Ovary (tissue), 9 donors: ENCODE data around the gene POLR1G. TPM values are rescaled to one million over a fixed set of nuclear protein-coding genes. Genes with fewer than 3 reads are reported as not detected.
A peak's percentile ranks its signal among the peaks of the same experiment; 100 is the strongest.
"Not testable (repeated sequence)": the region's sequence is repeated elsewhere in the genome, so short reads cannot be mapped to it uniquely, and the experiment has no call there.

Source experiments
- DNase-seq, 5 donors: peaks; one replicate each; pipeline ENCODE4 v3.0.0-alpha.2; 2019 to 2020
- H3K27ac ChIP-seq, 2 donors: fragments of 200-600 bp; one replicate each; pipeline versions ENCODE4 v1.5.1 to v1.8.0; 2019 to 2022
- H3K27me3 ChIP-seq: fragments of 200-600 bp; one replicate; pipeline ENCODE4 v1.8.0; 2022
- H3K36me3 ChIP-seq: fragments of 200-600 bp; sonication (generic); one replicate; pipeline ENCODE4 v1.5.1; 2019
- H3K4me1 ChIP-seq: one replicate; pipeline ENCODE4 v1.8.1; 2013; ENCODE audit warnings: mild to moderate bottlenecking, moderate library complexity; ENCODE audit not compliant: insufficient read depth
- H3K4me3 ChIP-seq: fragments of 200-600 bp; sonication (generic); one replicate; pipeline ENCODE4 v1.5.1; 2017
- H3K9me3 ChIP-seq, 2 donors: fragments of 200-600 bp in 1 of 2; sonication (generic) in 1 of 2; one replicate each; pipeline versions ENCODE4 v1.5.1 to v1.8.1; 2013 to 2019; ENCODE audit warnings: mild to moderate bottlenecking in 1 of 2, moderate library complexity in 1 of 2
- EP300 ChIP-seq: sonication (generic); formaldehyde crosslinking; IDR thresholded peaks from one replicate; pipeline ENCODE4 v1.6.1; 2017; ENCODE audit warnings: antibody characterized with exemption
- POLR2A ChIP-seq: fragments of 450-650 bp; IDR thresholded peaks from one replicate; pipeline ENCODE4 v1.6.1; 2017; ENCODE audit warnings: antibody characterized with exemption, mild to moderate bottlenecking, moderate library complexity
- WGBS, 3 donors: extraction: QIAGEN DNeasy Blood & Tissue Kit in 1 of 3; methylation state at CpG; one replicate each; pipeline versions ENCODE4 v1.1.5 to v1.1.7; 2013 to 2017; 5-methylcytosine and 5-hydroxymethylcytosine counted together
- intact Hi-C, 4 donors: fragments of 100-400 bp; cut with DNase I; formaldehyde crosslinking; loops; one replicate each; pipeline versions ENCODE4 v1.11.0 to v1.15.1; 2022 to 2023
- polyA plus RNA-seq, 2 donors: library from polyadenylated mRNA; stranded (reverse); fragments of 200-250 nt in 1 of 2; fragments of 350-450 nt in 1 of 2; fragmentation: Illumina TruSeq in 1 of 2; extraction: RNeasy Lipid Tissue Mini Kit (QIAGEN cat#74804) in 1 of 2; gene quantifications; one replicate each; pipeline ENCODE4 v1.2.3, GENCODE V29; 2013 to 2014
- total RNA-seq, 7 donors: library from RNA; depleted of rRNA in 2 of 7; stranded (reverse); fragments of >200 nt in 2 of 7; fragmentation: NEBNext Ultra II Directional in 3 of 7; extraction: Animal tissue kit (Norgen Biotek cat#: 25700) in 3 of 7; gene quantifications; one replicate each; pipeline versions ENCODE4 v1.1.0 to v1.2.4, GENCODE V29; 2016 to 2023
- TF ChIP-seq, protein P1 (sequence below), 3 donors: fragments of 450-650 bp in 2 of 3; fragments of 200-600 bp in 1 of 3; IDR thresholded peaks; one replicate each; pipeline versions ENCODE4 v1.5.1 to v1.8.0; 2016 to 2022; ENCODE audit warnings: antibody characterized with exemption in 3 of 3, mild to moderate bottlenecking in 1 of 3
- donor health status: DM: no; HTN: no; CAD: no; lungs with moderate emphysema.
- donor health status: DM: no; HTN: no; CAD: no.
- donor health status: Bipolar disorder and iron deficiency.
- donor health status: DM: yes; HTN: yes; CAD: no.
- donor health status: DM: no; HTN: no; CAD: no.
- donor health status: DM: yes; HTN: yes; CAD: no.

The POLR1G gene
- total and polyA plus RNA-seq, 9 donors = 1.5 to 8.5 (median 5.4) TPM

DNA sequence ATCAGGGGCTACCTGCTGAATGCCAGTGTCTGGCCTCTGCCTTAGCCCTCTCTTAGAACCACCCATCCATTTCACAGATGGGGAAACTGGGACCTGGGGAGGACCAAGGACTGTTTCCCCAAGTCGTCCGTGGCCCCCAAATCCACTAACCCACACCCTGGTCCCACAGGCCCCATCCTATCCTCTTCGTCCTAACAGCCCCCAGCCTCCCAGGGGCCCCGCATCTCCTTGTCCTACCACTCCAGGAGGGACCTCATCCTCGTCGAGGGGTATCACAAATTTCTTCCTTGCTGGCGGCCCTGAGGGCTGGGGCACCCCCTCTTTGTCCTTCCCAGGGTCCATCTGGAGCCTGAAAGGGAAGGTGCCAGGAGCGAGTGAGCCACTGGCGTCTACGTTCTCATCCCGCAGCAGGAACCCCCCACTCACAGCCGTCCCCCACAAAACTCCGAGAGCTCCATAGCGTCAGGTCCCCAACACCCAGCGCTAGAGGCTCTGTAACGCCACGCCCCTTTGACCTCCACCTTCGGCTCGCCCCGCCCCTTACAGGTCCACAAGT is 16.7 kb downstream of the POLR1G start:
- intact Hi-C loops = loop anchor here in 2 of 4 donors (2.0 to 10.0 kb wide), 2 partner anchors 18 to 262 kb away; no protein-coding TSS in a partner anchor
- H3K27ac ChIP-seq = peak overlapping the region; percentile 42 to 87
- 9 to 13% (median 11%) methylated on average over 20 of the region's 20 CpGs for whole genome bisulfite sequencing, 3 donors
- peak overlapping the region; percentile 63 for H3K4me3 ChIP-seq
- DNase-seq = peak in 1 of 5 donors; percentile 98
- H3K9me3 ChIP-seq = no peaks in the 10 kb centered on the region
- no peaks in the 10 kb centered on the region for H3K27me3 ChIP-seq
- H3K36me3 ChIP-seq = no peaks in the 10 kb centered on the region
- TF ChIP-seq, protein P1, sequence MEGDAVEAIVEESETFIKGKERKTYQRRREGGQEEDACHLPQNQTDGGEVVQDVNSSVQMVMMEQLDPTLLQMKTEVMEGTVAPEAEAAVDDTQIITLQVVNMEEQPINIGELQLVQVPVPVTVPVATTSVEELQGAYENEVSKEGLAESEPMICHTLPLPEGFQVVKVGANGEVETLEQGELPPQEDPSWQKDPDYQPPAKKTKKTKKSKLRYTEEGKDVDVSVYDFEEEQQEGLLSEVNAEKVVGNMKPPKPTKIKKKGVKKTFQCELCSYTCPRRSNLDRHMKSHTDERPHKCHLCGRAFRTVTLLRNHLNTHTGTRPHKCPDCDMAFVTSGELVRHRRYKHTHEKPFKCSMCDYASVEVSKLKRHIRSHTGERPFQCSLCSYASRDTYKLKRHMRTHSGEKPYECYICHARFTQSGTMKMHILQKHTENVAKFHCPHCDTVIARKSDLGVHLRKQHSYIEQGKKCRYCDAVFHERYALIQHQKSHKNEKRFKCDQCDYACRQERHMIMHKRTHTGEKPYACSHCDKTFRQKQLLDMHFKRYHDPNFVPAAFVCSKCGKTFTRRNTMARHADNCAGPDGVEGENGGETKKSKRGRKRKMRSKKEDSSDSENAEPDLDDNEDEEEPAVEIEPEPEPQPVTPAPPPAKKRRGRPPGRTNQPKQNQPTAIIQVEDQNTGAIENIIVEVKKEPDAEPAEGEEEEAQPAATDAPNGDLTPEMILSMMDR (IDR thresholded peaks at IDR 0.05) = no peak
- H3K4me1 ChIP-seq = peaks cover 8% of the 10 kb centered on the region

DNA sequence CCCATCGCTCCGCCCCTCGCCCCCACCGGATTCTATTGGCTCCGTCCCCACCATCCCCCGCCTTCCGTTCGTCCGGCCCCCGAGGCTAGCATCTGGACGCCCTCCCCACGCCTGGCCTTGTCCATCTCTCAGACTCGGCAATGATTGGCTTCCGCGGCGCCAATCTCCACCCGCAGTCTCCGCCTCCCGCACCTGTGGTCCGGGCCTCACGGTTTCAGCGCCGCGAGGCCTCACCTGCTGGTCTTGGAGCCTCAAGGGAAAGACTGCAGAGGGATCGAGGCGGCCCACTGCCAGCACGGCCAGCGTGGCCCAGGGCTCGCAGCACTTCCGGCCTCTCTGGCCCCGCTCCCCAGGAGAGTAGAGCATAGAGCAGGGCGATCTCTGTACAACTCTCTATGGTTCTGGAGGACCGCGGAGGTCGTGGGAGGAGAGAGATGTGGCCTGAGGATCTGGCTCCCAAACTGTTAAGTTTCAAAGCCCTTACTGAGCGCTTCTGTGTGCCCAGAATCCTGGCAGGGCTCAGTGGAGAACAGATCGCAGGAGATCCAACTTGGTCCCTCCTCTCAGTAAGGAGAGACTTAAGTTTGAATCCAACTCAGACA is 17.2 kb downstream of the POLR1G start, which contains the start of gene ERCC1:
ERCC1 (minus strand) TSS at position 329 of the 602 bp plus-strand sequence. CDS start 543 bp downstream, outside the sequence.
- peak; percentile 69 for TF ChIP-seq POLR2A
- TF ChIP-seq, protein P1 (IDR thresholded peaks at IDR 0.05) = no peak
- Histone ChIP-seq H3K27ac (peak within 1 kb of the TSS; percentile 42 to 87), H3K36me3 (no peaks in the 10 kb centered on the region), H3K4me3 (peak within 1 kb of the TSS; percentile 63), H3K27me3 (no peaks in the 10 kb centered on the region), H3K4me1 (peaks cover 10% of the 10 kb centered on the region), H3K9me3 (no peaks in the 10 kb centered on the region)
- intact Hi-C loops = loop anchor here in 2 of 4 donors (2.0 to 10.0 kb wide), 2 partner anchors 17 to 261 kb away; no protein-coding TSS in a partner anchor
- WGBS, 3 donors = 0 to 2% (median 1%) methylated on average over 37 of the region's 37 CpGs
- DNase-seq = peak in 4 of 5 donors; percentile 96 to 98 (median 96)

DNA sequence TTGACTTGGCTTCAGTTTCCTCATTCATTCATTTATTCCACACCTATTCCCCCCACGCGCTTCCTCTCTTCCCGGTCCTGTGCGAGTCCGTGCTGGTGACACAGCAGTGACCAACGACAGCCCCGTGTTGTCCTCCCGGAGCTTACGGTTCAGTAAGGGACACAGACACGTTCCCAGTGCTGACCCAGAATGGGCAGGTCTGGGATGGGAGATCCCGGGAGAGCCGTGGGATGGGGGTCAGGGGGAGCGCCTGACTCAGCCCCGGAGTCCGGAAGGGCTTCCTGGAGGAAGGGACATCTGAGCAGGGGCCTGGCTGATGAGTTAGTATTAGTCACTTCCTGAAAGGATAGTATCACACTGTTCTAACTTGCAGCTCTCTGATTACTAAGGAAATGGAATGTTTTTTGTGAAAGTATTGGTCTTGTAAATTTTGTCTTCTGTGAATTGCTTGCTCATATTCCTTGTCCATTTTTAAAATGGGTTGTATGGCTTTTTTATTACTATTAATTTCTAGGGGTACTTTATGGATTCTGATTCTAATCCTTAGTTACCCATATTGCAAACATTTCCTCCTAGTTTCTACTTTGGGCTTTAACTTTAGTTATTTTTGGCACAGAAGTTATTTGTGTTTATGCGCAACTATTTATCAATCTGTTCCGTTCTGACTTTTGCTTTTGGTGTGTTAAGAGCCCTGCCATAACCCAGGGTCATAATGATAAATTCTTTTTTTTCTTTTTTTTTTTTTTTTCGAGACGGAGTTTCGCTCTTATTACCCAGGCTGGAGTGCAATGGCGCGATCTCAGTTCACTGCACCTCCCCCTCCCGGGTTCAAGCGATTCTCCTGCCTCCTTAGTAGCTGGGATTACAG is 18.0 kb downstream of the POLR1G start:
- Histone ChIP-seq H3K4me3 (peak overlapping the region; percentile 63), H3K36me3 (no peaks in the 10 kb centered on the region), H3K9me3 (no peaks in the 10 kb centered on the region), H3K27me3 (no peaks in the 10 kb centered on the region), H3K4me1 (peaks cover 10% of the 10 kb centered on the region), H3K27ac (peak overlapping the region; percentile 42 to 87)
- DNase-seq = peak in 4 of 5 donors; percentile 36 to 70 (median 64)
- intact Hi-C loops = loop anchor here in 2 of 4 donors (5.0 to 10.0 kb wide), 2 partner anchors 63 to 260 kb away; no protein-coding TSS in a partner anchor
- TF ChIP-seq EP300 (peak; percentile 11), POLR2A (no peak)
- WGBS, 3 donors = 4 to 10% (median 8%) methylated on average over 24 of the region's 24 CpGs

DNA sequence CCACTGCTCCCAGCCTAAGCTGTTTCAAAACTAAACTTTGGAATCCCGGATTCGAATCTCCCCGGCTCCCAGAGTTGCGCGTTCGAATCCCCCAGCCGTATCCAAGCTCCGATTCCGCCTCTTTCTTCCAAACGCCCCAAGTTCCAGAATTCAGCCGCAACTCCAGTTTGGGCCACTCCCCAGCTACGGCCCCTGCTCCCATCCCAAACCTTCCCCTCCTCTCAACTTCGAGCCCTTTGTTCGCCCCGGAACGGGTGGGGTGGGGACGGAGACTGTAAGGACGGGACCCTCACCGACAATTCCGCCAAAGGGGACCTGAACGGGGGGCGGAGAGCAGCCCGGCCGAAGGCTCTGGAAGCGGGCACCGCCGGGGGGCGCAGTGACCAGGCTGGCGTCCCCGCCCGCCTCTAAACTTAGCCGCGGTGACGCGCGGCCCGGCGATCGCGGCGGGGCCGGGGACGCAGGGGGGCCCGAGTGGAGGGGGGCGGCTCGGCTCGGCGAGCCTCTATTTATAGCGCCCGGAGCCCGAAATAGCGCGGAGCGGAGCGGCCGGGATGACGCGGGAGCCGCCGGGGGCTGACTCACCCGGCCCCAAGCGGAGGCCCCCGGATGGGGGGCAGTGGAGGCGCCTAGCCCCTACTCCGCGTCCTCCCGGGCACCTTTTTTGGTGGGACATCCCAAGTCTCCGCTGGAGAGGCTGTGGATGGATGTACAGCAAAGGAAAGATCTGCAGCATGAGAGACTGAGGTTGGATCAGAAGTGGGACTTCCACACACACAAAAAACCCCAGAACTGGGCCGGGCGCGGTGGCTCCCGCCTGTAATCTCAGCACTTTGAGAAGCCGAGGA is 22.2 kb downstream of the POLR1G start:
- no peaks in the 10 kb centered on the region for H3K27me3 ChIP-seq
- H3K27ac ChIP-seq = peak overlapping the region; percentile 19 to 77
- H3K4me1 ChIP-seq = peaks cover 8% of the 10 kb centered on the region
- no peaks in the 10 kb centered on the region for H3K36me3 ChIP-seq
- H3K9me3 ChIP-seq = no peaks in the 10 kb centered on the region
- DNase-seq = peak in 4 of 5 donors; percentile 54 to 70 (median 68)
- intact Hi-C loops = loop anchor here in 2 of 4 donors (5.0 to 10.0 kb wide), 2 partner anchors 59 to 256 kb away; no protein-coding TSS in a partner anchor
- no peak for TF ChIP-seq POLR2A
- no peak for TF ChIP-seq EP300
- TF ChIP-seq, protein P1 (IDR thresholded peaks at IDR 0.05) = peak in 2 of 3 donors; percentile 48 to 53
- peak overlapping the region; percentile 44 for H3K4me3 ChIP-seq
- WGBS, 3 donors = 1 to 2% (median 1%) methylated on average over 73 of the region's 73 CpGs

DNA sequence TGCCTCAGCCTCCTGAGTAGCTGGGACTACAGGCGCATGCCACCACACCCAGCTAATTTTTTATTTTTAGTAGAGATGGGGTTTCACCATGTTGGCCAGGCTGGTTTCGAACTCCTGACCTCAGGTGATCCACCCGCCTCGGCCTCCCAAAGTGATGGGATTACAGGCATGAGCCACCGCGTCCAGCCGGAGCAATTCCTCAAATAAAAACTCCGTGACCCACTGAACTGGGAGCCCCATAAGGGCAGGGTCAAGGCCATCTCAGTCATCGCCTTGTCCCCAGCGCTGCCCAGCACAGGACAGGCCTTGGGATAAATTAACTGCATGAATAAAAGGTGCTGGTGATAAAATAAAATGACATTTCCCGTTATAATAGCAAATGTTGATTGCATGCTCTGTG is 23.5 kb downstream of the POLR1G start:
- intact Hi-C loops = loop anchor here in 2 of 4 donors (5.0 to 10.0 kb wide), 3 partner anchors 57 to 255 kb away; no protein-coding TSS in a partner anchor
- H3K4me3 ChIP-seq, H3K27ac ChIP-seq, H3K9me3 ChIP-seq, H3K36me3 ChIP-seq, H3K4me1 ChIP-seq, H3K27me3 ChIP-seq, DNase-seq: not testable (repeated sequence)
- WGBS, 3 donors = 68 to 74% (median 72%) methylated on average over 11 of the region's 11 CpGs

DNA sequence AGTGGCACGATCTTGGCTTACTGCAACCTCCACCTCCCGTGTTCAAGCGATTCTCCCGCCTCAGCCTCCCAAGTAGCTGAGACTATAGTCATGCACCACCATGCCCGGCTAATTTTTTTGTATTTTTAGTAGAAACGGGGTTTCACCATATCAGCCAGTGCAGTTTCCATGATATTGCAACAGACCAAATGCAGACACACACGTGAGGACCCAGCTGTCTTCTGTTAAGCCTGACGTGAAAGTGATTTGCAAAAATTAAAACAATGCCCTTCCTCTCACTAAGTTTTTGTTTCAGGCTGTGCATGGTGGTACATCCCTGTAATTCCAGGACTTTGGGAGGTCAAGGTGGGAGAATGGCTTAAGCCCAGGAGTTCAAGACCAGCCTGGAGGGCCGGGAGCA is 24.6 kb downstream of the POLR1G start:
- not testable (repeated sequence) for H3K27me3 ChIP-seq, H3K36me3 ChIP-seq, H3K4me3 ChIP-seq, H3K27ac ChIP-seq, H3K4me1 ChIP-seq, H3K9me3 ChIP-seq, DNase-seq
- 31 to 35% (median 33%) methylated on average over 9 of the region's 9 CpGs for WGBS, 3 donors
- intact Hi-C loops = loop anchor here in 1 of 4 donors (10.0 kb wide), 1 partner anchor 214 kb away; no protein-coding TSS in a partner anchor

DNA sequence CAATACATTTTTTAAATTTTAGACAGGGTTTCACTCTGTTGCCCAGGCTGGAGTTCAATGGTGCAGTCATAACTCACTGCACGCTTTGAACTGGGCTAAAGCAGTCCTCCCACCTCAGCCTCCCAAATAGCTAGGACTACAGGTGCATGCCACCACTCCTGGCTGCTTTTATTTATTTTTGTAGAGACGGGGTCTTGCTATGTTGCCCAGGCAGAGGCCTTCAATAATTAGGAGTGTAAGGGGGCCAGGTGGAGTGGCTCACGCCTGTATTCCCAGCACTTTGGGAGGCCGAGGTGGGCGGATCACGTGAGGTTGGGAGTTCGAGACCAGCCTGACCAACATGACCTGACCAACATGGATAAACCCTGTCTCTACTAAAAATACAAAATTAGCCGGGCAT is 26.1 kb downstream of the POLR1G start:
- not testable (repeated sequence) for H3K9me3 ChIP-seq, H3K27ac ChIP-seq, H3K36me3 ChIP-seq, H3K4me3 ChIP-seq, H3K27me3 ChIP-seq, DNase-seq, H3K4me1 ChIP-seq
- intact Hi-C loops = loop anchor here in 1 of 4 donors (10.0 kb wide), 1 partner anchor 212 kb away; no protein-coding TSS in a partner anchor
- WGBS, 3 donors = 88 to 91% (median 91%) methylated on average over 8 of the region's 8 CpGs
